ENCODE measurements around the gene MR1.

- no peak for TF ChIP-seq POLR2A (IDR thresholded peaks at IDR 0.05)
- TF ChIP-seq CTCF (IDR thresholded peaks at IDR 0.05), result no peak
Observed at GRCh38 chr1:181100934-181101333, 67.2 kb downstream of the MR1 start.
